ENCODE results near the gene B4GAT1.

The B4GAT1 gene

DNA sequence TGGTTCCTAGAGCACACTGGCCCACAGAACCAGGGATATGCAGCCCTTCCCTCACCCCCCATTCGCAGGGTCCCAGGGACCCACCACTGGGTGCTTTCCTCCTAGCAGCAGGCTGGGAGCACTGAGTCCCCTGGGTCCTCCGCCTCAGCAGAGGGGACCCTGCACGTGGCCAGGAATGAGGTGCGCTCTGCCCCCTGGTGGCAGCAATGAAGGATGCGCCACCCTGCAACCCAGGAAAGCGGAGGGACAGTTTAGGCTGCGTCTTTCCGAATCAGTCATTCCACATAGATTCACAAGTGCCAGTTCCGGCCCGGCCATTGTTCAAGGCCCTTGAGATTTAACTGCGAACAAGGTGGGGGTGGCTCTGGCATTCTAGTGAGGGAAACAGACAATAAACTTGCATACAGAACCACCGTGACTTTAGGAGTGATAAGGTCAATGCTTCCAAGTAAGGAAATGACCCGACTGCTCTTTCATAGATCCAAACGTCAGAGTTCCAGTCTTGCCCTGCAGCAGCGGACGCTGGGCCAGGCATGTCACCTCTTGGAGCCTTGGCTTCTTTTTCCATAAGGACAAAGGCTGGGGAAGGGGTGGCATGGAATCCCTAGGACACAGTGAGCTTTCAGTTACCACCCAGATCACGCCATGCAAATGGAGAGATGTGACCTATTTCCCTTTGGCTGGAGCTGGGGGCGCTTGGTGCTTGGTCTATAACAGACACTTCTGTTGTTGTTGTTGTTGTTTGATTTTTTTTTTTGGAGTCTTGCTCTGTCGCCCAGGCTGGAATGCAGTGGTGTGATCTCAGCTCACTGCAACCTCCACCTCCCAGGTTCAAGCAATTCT is 18.9 kb downstream of the B4GAT1 start:
- peaks cover 12% of the 10 kb centered on the region for H3K4me1 ChIP-seq (ENCODE audit: control insufficient read depth, insufficient read depth, low read length)
- H3K27ac ChIP-seq (ENCODE audit: low read length): no peak overlapping the region
- no peaks in the 10 kb centered on the region for H3K9me3 ChIP-seq (ENCODE audit: control insufficient read depth, insufficient read depth, low read length)
- 0 out of 2 replicates have a peak, but pooled peaks cover 6% of the 10 kb centered on the region for H3K36me3 ChIP-seq (ENCODE audit: control insufficient read depth, insufficient read depth, low read length)
- DNase-seq (ENCODE audit: low read depth, low spot score): no peak
- WGBS (ENCODE audit: insufficient coverage, insufficient read length): no CpG with 5 or more reads among the region's 19 CpGs
- no peaks in the 10 kb centered on the region for H3K27me3 ChIP-seq (ENCODE audit: control insufficient read depth, insufficient read depth, low read length)
- H3K4me3 ChIP-seq (ENCODE audit: low read length): no peak overlapping the region

DNA sequence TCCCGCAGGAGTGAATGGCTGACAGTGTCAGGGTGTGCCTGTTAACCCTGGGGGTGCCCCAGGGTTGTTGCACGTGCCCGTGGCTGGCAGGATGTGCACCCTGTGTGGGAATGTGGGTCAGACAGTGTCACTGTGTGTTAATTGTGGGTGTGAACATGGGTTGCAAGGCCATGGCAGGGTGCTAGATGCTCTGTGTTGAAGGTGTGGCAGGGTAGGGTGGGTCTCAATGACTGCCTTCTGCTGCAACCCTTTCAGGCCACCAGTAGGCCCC is 19.5 kb downstream of the B4GAT1 start:
- Histone ChIP-seq H3K27me3 (ENCODE audit: control insufficient read depth, insufficient read depth, low read length) (no peaks in the 10 kb centered on the region), H3K27ac (ENCODE audit: low read length) (no peak overlapping the region), H3K9me3 (ENCODE audit: control insufficient read depth, insufficient read depth, low read length) (no peaks in the 10 kb centered on the region), H3K4me3 (ENCODE audit: low read length) (no peak overlapping the region), H3K36me3 (ENCODE audit: control insufficient read depth, insufficient read depth, low read length) (0 out of 2 replicates have a peak, but pooled peaks cover 3% of the 10 kb centered on the region), H3K4me1 (ENCODE audit: control insufficient read depth, insufficient read depth, low read length) (peaks cover 12% of the 10 kb centered on the region)
- no CpG with 5 or more reads among the region's 3 CpGs for WGBS (ENCODE audit: insufficient coverage, insufficient read length)
- no peak for DNase-seq (ENCODE audit: low read depth, low spot score)

DNA sequence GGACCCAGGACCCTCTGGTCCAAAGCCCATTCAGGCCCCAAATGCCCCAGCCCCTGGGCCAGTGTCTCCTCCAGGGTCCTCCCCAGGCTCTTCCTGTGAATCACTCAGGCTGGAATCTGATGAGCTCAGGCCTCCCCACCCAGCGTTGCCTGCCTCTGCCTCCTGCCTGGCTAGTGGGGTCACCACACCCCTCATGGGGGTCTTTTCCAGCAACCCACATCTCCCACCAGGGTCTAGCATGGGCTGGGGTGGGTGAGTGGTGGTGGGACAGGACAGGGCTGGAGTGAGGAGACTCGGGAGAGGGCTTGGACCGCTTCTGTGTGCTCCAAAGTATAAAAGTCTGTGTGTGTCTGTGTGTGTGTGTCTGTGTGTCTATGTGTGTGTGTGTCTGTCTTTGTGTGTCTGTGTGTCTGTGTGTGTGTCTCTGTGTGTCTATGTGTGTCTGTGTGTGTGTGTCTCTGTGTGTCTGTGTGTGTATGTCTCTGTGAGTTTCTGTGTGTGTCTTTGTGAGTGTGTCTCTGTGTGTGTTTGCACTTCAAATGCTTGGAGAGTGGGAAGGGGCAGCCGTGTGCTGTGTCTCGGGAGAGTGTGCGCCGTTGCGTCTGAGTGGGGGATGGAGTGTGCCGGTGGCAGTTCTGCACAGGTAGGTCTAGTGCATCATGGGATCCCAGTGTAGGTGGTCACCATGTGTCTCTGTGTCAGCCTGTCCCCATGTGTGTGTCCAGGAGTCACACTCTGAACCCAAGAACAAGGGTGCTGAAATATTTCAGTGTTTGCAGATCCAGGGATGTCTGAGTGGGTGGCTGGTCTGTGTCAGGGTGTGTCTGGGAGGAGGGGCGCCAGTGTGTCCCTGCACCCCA is 20.0 kb downstream of the B4GAT1 start:
- no CpG with 5 or more reads among the region's 10 CpGs for WGBS (ENCODE audit: insufficient coverage, insufficient read length)
- Histone ChIP-seq H3K9me3 (ENCODE audit: control insufficient read depth, insufficient read depth, low read length) (no peaks in the 10 kb centered on the region), H3K4me1 (ENCODE audit: control insufficient read depth, insufficient read depth, low read length) (peaks cover 12% of the 10 kb centered on the region), H3K27ac (ENCODE audit: low read length) (no peak overlapping the region), H3K36me3 (ENCODE audit: control insufficient read depth, insufficient read depth, low read length) (0 out of 2 replicates have a peak, but pooled peaks cover 3% of the 10 kb centered on the region), H3K27me3 (ENCODE audit: control insufficient read depth, insufficient read depth, low read length) (no peaks in the 10 kb centered on the region), H3K4me3 (ENCODE audit: low read length) (no peak overlapping the region)
- DNase-seq (ENCODE audit: low read depth, low spot score): no peak

DNA sequence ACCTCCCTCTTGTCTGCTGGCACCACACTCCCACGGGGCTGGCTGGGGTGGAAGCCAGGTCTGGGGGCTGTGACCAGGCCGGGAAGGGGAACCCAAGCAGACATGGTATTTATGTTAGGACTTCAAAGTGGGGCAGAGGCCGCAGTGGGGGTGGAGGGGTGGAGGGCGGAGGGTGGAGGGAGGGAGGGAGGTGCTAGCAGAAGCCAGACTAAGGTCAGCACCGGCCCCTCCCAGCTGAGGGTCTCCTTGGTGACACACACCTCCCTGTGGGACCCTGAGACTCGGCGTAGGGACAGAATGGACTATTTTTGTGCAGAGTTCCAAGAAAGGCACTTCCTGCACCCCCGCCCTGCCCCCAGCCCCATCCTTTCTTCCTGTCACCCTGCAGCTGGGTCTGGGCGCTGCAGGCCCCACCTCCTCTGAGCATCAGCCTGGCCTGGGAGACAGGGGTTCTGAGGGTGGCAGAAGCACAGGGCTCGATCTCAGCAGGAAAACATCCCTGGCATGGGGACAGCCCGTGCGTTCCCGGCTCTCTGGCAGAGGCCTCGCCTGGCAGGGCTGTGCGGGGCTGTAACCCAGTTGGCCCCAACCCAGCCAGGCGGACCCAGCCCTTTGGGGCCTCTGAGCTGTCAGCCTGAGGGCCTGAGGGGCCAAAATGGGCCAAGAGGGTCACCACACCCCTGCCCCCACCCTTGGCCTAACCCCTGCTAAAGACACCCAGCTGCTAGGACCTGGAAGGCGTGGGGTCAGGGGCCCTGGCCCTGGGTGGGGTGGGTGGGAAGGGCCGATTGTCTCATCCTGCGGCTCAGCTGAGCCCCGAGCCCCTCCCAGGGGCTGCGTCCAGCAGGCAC is 20.9 kb downstream of the B4GAT1 start:
- WGBS (ENCODE audit: insufficient coverage, insufficient read length): no CpG with 5 or more reads among the region's 21 CpGs
- 0 out of 2 replicates have a peak, but pooled peaks cover 3% of the 10 kb centered on the region for H3K36me3 ChIP-seq (ENCODE audit: control insufficient read depth, insufficient read depth, low read length)
- H3K4me3 ChIP-seq (ENCODE audit: low read length): no peak overlapping the region
- no peaks in the 10 kb centered on the region for H3K9me3 ChIP-seq (ENCODE audit: control insufficient read depth, insufficient read depth, low read length)
- DNase-seq (ENCODE audit: low read depth, low spot score): no peak
- H3K27me3 ChIP-seq (ENCODE audit: control insufficient read depth, insufficient read depth, low read length): no peaks in the 10 kb centered on the region
- peaks cover 12% of the 10 kb centered on the region for H3K4me1 ChIP-seq (ENCODE audit: control insufficient read depth, insufficient read depth, low read length)
- no peak overlapping the region for H3K27ac ChIP-seq (ENCODE audit: low read length)

DNA sequence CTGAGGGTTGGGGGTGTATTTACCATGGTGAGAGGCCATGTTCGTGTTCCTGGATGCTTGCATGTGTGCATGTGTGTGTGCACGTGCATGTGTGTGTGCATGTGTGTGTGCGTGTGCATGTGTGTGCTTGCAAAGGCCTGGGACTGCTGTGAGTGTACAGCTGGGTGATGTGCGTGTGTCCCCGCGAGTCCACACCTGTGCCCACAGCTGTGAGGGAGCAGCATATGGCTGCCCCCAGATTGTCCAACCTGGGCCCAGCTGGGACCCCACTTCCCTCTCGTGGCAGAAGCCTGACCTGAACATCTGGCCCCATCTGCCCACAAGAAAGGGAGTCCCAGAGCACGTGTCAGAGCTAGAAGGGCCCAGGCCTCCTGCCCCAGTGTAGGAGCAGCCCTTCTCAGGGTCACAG is 22.2 kb downstream of the B4GAT1 start:
- H3K36me3 ChIP-seq (ENCODE audit: control insufficient read depth, insufficient read depth, low read length): 0 out of 2 replicates have a peak, but pooled peaks cover 3% of the 10 kb centered on the region
- H3K27me3 ChIP-seq (ENCODE audit: control insufficient read depth, insufficient read depth, low read length): no peaks in the 10 kb centered on the region
- no peaks in the 10 kb centered on the region for H3K9me3 ChIP-seq (ENCODE audit: control insufficient read depth, insufficient read depth, low read length)
- no CpG with 5 or more reads among the region's 8 CpGs for WGBS (ENCODE audit: insufficient coverage, insufficient read length)
- DNase-seq (ENCODE audit: low read depth, low spot score): no peak
- H3K4me1 ChIP-seq (ENCODE audit: control insufficient read depth, insufficient read depth, low read length): peaks cover 12% of the 10 kb centered on the region
- H3K4me3 ChIP-seq (ENCODE audit: low read length): no peak overlapping the region
- no peak overlapping the region for H3K27ac ChIP-seq (ENCODE audit: low read length)

DNA sequence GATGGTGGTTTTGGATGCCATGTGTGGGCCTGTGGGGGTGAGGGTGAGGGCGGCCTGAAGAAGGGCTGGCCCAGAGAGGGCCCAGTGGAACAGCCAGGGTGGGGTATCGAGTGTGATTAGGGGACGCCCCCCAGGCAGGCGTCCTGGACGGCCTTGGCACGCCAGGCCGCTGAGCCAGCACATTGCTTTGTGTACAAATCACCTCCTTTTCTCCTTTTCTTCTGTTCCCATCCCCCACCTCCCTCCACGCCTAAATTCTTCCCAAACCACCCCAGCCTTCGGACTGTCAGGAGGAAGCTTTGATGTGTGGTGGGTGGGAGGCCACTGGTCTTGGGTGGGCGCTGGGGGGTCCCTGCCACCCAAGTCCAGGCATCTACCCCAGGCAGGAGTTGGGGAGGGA is 22.8 kb downstream of the B4GAT1 start:
- DNase-seq (ENCODE audit: low read depth, low spot score): no peak
- Histone ChIP-seq H3K27ac (ENCODE audit: low read length) (no peak overlapping the region), H3K4me3 (ENCODE audit: low read length) (no peak overlapping the region), H3K27me3 (ENCODE audit: control insufficient read depth, insufficient read depth, low read length) (no peaks in the 10 kb centered on the region), H3K4me1 (ENCODE audit: control insufficient read depth, insufficient read depth, low read length) (peaks cover 12% of the 10 kb centered on the region), H3K36me3 (ENCODE audit: control insufficient read depth, insufficient read depth, low read length) (0 out of 2 replicates have a peak, but pooled peaks cover 3% of the 10 kb centered on the region), H3K9me3 (ENCODE audit: control insufficient read depth, insufficient read depth, low read length) (no peaks in the 10 kb centered on the region)
- no CpG with 5 or more reads among the region's 10 CpGs for WGBS (ENCODE audit: insufficient coverage, insufficient read length)

DNA sequence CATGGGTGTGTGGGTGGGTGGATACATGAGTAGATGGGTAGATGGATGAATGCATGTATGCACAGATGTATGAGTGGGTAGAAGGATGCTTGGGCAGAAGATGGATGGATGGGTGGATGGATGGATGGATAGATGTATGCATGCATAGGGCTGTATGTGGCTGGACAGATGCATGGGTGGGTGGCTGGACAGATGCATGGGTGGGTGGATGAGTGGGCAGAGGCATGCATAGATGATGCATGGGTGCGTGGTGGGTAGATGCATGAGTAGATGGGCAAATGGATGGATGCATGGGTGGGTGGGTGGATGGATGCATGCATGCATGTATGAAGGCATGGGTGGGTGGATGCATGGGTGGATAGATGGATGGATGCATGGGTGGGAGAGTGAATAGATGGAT is 23.7 kb downstream of the B4GAT1 start:
- H3K27me3 ChIP-seq (ENCODE audit: control insufficient read depth, insufficient read depth, low read length): no peaks in the 10 kb centered on the region
- no peak overlapping the region for H3K4me3 ChIP-seq (ENCODE audit: low read length)
- H3K9me3 ChIP-seq (ENCODE audit: control insufficient read depth, insufficient read depth, low read length): no peaks in the 10 kb centered on the region
- H3K36me3 ChIP-seq (ENCODE audit: control insufficient read depth, insufficient read depth, low read length): 0 out of 2 replicates have a peak, but pooled peaks cover 3% of the 10 kb centered on the region
- WGBS (ENCODE audit: insufficient coverage, insufficient read length): no CpG with 5 or more reads among the region's 1 CpG
- DNase-seq (ENCODE audit: low read depth, low spot score): no peak
- peaks cover 12% of the 10 kb centered on the region for H3K4me1 ChIP-seq (ENCODE audit: control insufficient read depth, insufficient read depth, low read length)
- H3K27ac ChIP-seq (ENCODE audit: low read length): no peak overlapping the region

DNA sequence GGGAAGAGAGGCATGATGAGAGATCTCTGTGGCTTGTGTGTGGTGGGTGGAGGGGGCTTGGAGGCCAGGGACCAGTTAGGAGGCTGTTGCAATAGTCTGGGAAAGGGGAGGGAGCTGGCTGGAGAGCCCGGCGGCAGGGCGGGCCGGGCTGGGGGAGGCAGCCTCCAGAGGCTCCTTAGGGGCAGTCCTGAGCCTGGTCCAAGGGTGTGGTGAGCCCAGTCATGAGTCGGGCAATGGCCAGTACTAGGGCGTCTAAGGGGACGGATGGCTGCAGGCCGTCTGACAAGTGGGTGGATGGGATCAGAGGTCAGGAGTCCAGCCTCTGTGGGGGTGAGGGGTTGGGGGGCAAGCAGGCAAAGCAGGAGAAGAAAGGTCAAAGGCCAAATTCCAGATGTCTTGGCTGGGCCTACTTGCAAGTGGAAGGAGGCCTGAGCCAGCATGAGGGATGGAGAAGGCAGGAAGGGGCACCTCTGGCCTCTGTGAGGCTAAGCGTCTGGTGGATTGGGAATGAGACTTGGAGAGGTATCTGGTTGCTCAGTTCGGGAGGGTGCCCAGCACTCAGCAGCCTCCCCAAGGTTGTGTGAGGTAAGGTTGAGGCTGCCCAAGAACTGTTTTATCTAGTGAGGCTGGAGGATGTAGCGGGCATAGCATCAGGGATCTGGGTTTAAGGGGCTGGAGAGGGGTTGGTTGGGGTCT is 24.5 kb downstream of the B4GAT1 start:
- no peak for DNase-seq (ENCODE audit: low read depth, low spot score)
- no peak overlapping the region for H3K27ac ChIP-seq (ENCODE audit: low read length)
- WGBS (ENCODE audit: insufficient coverage, insufficient read length): no CpG with 5 or more reads among the region's 11 CpGs

DNA sequence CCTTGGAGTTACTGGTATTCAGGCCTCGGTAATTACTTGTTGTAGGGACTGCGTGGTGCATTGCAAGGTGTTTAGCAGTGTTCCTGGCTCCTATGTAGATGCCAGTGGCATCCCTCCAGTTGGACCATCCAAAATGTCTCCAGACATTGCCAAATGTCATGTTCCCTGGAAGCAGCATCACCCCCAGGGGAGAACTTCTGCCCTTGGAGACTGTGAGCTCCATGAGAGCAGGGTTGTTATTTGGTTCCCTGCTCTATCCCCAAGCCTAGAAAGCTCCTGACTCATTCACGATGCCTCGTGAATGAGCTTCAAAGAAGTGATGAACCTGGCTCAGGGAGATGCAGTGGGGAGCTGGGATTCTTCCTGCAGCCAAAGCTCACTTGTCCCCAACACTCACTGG is 25.8 kb downstream of the B4GAT1 start:
- no peak overlapping the region for H3K4me3 ChIP-seq (ENCODE audit: low read length)
- WGBS (ENCODE audit: insufficient coverage, insufficient read length): no CpG with 5 or more reads among the region's 4 CpGs

More for the DNA sequence above, 24.5 kb downstream of the B4GAT1 start:
- 0 out of 2 replicates have a peak, but pooled peaks cover 3% of the 10 kb centered on the region for H3K36me3 ChIP-seq (ENCODE audit: control insufficient read depth, insufficient read depth, low read length)
- H3K4me3 ChIP-seq (ENCODE audit: low read length): no peak overlapping the region
- no peaks in the 10 kb centered on the region for H3K27me3 ChIP-seq (ENCODE audit: control insufficient read depth, insufficient read depth, low read length)
- H3K9me3 ChIP-seq (ENCODE audit: control insufficient read depth, insufficient read depth, low read length): no peaks in the 10 kb centered on the region
- H3K4me1 ChIP-seq (ENCODE audit: control insufficient read depth, insufficient read depth, low read length): peaks cover 12% of the 10 kb centered on the region

More for the DNA sequence above, 25.8 kb downstream of the B4GAT1 start:
- H3K27ac ChIP-seq (ENCODE audit: low read length): no peak overlapping the region
- no peaks in the 10 kb centered on the region for H3K9me3 ChIP-seq (ENCODE audit: control insufficient read depth, insufficient read depth, low read length)
- DNase-seq (ENCODE audit: low read depth, low spot score): no peak
- H3K4me1 ChIP-seq (ENCODE audit: control insufficient read depth, insufficient read depth, low read length): peaks cover 20% of the 10 kb centered on the region
- H3K27me3 ChIP-seq (ENCODE audit: control insufficient read depth, insufficient read depth, low read length): no peaks in the 10 kb centered on the region
- peaks cover 3% of the 10 kb centered on the region; the same call in 1 of the 2 replicates for H3K36me3 ChIP-seq (ENCODE audit: control insufficient read depth, insufficient read depth, low read length)

All from iPS DF 6.9 (cell line).